Mucosa of gallbladder (tissue), 1 donor: Measurements from ENCODE around the gene HS3ST4. TPM values are rescaled to one million over a fixed set of nuclear protein-coding genes. Genes with fewer than 3 reads are reported as not detected.

ENCODE experiments used
- DNase-seq: peaks from one replicate; pipeline ENCODE4 v3.0.0-alpha.2; 2020; ENCODE audit warnings: low spot score
- total RNA-seq: library from RNA; stranded (reverse); gene quantifications from one replicate; pipeline ENCODE4 v1.2.1, GENCODE V29; 2021
- donor health status: DM: no; HTN: no; CAD: no.

Gene HS3ST4
- total RNA-seq, 1 donor from 2014 or later = 0.12 TPM

DNA sequence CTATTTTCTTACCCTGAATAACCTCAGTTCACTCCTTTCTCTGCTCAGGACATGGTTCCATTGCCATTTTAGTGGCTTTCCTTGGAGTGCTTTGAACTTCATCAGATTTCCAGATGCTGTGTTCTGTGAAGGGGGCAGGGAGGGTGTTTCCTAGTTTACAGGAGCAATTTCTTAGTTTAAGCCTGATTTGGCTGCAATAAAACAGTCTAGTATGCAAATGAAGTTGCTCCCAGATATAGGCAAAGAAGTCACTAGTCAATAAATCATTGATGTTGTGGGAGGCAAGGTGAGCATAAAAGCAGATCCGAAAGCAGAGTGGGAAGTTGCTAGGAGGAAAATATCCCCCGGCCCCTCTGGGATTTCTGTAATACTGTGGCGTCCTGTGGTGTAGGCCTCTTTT, 202.3 kb downstream of the HS3ST4 start:
- no peak for DNase-seq

DNA sequence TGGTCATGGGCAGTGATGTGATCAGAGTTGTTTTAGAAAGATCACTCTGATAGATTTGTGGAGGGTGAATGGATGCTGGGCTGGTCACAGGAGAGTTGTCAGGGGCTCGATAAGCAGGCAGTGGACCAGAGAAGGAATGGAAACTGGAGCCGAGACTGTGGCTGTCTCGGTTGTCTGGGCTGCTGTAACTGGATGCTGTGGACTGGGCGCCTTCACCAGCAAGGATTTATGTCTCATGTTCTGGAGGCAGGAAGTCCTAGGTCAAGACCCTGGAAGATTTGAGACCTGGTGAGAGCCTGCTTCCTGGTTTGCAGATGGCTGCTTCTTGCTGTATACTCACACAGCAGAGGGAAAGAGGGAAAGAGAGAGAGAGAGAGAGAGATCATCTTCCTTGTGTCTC, 203.6 kb downstream of the HS3ST4 start:
- no peak for DNase-seq

DNA sequence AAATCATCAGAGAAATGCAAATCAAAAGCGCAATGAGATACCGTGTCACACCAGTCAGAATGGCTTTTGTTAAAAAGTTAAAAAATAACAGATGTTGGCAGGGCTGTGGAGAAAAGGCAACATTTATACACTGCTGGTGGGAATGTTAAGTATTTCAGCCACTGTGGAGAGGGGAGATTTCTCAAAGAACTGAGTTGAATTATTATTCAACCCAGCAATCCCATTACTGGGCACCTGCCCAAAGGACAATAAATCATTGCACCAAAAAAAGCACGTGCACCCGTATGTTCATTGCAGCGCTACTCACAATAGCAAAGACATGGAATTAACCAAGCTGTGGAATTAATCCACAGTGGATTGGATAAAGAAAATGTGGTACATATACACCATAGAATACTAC, 204.7 kb downstream of the HS3ST4 start:
- DNase-seq = no peak

DNA sequence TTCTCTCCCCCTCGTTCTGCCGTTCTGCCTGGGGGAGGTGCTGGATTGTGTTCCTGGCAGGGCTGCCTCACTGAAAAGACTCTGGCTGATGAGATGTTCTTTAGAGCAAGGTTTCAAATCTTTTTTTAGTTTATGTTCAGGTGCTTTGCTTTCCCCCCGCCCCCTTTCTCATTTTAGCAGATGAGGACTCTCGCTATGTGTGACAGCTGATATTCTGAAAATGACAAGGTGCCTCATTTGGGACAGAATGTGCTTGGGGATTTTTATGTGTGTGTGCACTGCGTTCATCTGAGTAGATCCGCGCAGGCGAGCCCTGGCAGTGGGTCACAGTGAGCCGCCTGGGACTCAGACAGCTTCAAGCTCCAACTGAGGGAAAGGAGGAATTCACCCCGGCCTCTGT, 205.9 kb downstream of the HS3ST4 start:
- no peak for DNase-seq

DNA sequence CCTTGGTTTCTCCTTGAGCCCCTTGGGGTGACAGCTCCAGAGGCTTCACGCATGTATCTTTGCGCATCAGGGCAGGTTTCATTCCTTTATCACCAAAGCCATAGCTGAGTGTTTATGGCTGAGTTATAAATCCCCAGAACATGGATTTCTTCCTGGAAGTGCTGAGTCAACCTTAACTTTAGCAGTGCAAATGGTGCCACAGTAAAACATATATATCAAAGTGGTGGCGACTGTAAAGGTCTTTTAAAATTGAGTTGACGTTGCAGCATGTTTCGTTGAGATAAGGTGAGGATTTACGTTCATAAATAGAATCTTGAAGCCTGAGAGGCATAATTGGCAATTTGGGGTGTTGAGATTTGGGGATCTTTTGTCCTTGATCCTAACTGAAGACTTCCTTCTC, 214.1 kb downstream of the HS3ST4 start:
- DNase-seq = no peak

DNA sequence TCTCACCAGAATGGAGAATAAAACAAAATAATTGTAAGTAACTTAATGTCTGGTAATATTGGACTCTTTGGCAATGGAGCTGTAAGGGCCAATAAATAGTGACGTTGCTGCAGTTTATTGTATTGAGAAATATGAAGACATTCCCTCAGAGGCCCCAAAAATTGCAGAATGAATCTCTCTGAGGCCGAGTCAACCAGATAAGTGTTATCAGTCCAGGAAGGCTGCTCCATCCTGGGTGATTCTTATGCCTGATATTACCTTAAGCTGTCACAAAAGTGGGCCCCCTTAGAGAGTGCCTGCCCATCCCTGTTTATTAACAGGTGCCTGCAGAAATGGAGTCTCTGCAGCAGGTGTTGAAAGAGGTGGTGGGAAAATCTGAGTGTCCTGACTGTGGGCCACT, 219.2 kb downstream of the HS3ST4 start:
- no peak for DNase-seq

DNA sequence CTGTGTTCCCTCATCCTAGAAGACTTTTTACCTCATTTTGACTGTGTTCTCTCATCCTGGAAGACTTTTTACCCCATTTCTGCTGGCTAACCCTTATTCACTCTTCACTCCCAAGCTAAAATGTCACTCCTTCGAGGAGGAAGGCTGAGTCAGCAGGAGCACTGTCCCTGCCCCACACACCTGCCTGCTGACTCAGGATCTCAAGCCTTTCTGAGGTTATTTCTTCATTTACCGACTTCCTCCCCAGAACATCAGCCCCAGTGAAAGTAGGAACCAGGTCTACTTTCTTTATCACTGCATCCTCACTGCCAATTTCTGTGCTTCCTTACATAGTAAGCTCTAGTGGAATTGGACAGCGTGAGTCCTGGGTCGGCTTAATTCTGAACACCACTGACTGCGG, 220.6 kb downstream of the HS3ST4 start:
- no peak for DNase-seq

DNA sequence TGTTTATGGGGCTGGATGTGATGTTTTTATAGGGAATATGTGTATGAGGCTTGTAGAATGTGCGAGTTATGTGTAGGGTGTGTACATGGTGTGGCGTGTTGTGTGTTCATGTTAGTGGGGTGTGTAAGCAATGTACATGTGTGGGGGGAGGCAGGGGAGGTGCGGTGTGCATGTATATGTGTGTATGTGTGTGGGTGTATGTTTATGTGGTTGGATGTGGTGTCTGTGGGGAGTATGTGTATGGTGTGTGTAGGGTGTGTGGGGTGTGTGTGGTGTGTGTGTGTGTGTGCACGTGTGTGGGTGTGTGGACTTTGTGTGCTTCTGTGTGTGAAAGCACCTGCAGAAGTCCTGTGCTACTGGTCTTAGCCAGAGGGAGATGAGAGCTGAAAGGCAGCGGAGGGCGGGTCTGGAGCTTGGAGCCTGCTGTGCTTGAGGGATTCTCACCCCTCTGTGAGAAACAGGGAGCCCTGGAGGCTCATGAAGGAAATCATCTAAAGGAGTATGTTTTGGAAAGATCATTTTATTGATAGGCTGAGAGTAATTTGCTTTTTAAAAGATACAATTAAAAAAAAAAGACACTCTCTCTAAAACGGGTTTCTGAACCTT, 222.7 kb downstream of the HS3ST4 start:
- DNase-seq = no peak

DNA sequence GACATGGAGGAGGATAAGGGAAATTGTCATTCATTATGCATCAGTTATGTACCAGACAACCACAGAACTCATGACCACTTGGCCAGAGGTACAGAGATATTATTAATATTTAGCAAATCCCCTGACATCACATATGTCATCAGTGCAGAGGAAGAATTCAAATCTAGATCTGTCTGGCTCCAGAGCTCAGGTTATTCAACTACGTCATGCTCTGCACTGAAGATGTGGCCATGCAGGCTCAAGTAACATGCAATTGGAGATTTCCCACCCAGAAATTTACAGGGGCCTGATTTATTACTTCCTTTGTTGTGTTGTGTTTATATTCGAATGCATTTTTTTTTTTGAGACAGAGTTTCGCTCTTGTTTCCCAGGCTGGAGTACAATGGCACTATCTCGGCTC, 224.3 kb downstream of the HS3ST4 start:
- no peak for DNase-seq

DNA sequence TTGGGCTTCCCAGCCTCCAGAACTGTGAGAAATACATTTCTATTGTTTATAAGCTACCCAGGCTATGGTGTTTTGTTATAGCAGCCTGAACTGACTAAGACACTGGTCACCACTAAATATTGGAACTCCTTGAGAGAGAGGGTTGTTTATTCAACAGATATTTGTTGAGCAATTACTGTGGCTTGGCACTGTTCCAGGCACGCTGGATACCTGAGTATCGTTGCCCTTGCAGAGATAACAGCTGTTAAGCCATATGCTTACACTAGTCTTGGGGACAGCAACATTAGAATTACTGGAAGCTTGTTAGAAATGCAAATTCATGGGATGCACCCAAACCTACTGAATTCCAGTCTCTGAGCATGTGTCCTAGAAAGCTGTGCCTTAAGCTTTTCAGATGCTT, 230.7 kb downstream of the HS3ST4 start:
- no peak for DNase-seq

DNA sequence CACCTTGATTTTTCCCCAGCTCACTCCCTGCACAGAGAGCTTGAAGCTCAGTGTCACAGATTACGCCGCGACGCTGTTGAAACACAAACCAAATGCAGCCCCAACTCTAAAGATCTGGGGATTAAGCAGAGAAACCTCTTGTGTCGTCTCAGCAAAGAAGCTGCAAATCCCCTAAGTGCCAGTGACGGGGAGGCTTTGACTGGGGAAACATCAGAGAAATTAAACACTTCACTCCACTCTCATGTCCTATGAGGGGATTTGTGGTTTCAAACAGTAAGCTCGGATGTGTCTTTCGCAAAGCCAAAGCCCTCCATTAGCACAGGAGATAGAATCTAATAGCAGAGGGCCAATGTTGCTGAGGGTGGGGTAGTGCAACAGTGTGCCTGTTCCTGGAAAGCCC, 233.7 kb downstream of the HS3ST4 start:
- no peak for DNase-seq

DNA sequence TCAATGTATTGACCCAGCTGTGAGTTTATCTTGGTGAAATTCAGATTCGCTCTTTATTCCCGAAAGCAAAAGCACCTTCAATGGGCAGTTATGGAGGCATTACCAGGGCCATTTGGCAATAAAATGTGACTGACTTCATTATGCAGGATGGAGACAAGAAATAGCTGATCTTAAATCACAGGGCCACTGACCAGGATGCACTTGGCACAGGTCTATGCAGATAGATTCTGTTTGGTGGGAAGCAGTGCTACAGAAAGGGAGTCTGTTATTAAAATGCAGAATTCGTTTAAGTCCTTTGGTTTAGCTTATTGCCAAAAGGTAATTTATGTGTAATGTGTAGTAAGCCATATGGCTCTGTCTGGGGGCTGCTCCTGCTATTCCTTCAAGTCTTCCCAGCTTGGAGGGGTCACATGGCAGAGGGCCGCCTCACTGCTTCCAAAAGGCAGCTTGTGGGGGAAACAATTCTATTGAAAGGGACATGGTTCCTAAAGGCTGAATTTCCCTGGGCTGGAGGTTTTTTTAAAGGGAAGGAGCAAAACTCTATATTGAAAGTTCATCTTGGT, 239.8 kb downstream of the HS3ST4 start:
- no peak for DNase-seq

DNA sequence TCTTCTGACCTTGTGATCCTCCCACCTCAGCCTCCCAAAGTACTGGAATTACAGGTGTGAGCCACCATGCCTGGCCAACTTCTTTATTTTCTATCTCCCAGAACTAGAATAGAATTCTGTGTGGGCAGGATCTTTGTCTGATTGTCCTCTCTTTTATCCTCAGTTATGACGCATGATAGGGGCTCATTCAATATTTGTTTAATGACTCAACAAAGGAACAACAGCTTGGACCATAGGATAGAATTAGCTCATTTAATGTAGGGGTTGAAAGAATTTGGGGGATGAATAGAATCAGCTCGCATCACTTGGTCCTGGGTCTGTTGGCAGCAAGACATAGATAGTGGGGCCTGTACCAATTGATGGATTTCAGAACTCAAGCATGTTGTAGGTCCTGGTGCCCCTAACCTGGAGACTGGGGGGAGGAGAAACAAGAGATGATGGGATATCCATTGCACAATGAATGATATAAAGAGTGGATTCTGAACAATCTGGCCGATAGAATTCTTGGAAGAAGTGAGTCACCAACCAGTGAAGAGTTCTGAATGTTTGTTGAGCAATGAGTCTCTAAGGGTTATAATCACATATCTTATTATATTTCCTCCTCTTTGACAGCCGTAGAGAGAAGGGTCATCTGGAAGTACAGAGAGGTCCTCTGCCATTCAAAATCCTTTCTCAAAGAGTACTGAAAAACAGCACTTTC, 250.2 kb downstream of the HS3ST4 start:
- no peak for DNase-seq

DNA sequence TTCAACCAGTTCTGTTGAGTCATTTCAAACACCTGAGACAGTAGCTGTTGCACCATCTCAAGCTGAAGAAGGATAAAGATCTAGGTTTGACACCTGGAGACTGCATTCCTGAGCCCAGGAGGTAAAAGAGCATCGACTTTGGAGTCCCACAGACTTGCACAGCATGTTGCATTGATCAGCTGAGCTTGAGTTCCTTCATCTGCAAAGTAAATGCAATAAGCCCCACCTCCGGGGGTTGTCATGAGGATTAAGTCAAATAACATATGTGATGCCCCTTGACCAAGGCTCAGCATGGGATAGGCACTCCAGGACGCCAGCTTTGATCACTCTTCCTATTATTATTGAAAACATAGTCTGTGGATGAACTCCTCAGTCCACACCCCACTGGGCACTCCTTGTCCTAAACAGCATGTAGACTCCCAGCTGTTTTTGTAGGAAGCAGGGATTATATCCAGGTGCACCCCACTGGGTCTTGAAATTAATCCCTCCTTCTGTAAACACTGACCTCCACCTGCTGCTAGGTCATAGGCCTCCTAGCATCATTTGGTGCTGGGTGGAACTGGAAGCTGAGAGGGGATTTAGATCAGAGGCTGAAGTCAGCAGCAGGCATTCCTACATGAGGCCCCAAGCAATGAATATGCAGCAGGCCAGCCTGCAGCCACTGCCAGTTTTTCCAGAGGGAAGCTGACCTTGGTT, 259.0 kb downstream of the HS3ST4 start:
- no peak for DNase-seq

DNA sequence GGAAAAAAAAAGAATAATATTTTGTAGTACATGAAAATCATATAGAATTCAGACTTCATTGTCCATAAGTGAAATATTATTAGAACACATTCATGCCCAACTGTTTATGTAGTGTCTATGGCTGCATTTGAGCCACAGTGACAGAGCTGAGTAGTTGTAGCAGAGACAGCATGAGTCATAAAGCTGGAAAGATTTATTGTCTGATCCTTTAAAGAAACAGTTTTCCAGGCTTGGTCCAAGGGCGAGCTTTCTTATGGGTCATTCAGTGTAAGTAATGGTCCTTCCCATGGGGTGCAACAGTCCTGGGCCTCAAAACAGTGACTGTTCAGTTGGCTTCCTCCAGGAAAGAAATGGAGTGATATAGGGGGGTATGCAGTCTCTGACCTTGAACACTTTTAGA, 260.2 kb downstream of the HS3ST4 start:
- no peak for DNase-seq

DNA sequence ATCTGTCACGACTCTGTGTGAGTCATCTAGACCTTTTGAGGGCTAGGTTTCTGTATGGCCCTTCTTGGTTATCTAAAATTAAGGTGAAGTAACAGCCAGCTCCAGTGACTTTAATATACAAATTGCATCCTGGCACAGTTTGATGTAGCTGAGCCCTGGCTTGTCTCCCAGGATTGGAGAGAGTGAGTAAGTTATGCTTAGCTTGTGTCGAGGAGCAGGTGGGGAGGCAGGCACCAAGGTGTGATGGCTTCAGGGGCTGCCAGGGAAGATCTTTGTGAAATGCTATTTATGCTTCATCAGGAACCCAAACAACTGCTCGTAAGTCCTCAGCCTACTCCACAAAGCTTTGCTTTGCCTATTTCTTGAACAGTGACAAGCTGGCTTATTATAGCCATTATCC, 261.2 kb downstream of the HS3ST4 start:
- DNase-seq = no peak

DNA sequence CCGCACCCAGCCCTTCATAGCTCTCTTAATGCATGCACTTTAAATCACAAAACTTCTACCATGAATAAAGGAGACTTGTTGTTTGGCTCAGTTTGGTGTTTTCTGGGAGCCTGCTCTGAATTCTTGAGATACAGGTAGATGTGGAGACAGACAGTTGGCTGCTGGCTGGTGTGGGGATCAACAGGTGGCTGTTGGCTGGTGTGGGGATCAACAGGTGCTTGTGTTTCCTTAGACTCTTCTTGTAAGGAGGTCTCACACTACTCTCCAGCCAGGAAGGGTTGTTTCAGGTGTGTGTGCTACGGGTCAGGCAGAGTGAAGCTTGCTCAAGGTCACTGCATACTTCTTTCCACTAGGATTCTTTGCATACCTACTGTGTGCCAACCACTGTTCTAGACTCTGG, 265.9 kb downstream of the HS3ST4 start:
- no peak for DNase-seq

DNA sequence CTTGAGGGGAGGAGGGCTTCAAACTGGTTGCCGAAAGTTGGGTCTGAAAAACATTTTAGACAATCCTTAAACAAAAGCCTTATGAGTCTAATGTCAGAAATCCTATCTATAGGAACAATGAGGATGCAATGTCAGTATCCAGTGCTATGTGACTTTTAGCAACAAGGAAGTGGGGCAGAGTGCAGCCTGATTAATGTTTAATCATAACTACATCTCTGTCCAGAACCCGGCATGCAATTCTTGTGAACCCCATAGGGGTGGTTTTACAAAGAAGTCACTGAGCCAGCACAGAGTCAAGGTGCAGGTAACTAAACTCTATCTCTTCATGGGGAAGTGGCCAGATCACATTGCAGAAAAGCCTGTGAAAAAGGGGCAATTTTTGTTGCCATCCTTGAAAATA, 267.5 kb downstream of the HS3ST4 start:
- peak; percentile 10 for DNase-seq

DNA sequence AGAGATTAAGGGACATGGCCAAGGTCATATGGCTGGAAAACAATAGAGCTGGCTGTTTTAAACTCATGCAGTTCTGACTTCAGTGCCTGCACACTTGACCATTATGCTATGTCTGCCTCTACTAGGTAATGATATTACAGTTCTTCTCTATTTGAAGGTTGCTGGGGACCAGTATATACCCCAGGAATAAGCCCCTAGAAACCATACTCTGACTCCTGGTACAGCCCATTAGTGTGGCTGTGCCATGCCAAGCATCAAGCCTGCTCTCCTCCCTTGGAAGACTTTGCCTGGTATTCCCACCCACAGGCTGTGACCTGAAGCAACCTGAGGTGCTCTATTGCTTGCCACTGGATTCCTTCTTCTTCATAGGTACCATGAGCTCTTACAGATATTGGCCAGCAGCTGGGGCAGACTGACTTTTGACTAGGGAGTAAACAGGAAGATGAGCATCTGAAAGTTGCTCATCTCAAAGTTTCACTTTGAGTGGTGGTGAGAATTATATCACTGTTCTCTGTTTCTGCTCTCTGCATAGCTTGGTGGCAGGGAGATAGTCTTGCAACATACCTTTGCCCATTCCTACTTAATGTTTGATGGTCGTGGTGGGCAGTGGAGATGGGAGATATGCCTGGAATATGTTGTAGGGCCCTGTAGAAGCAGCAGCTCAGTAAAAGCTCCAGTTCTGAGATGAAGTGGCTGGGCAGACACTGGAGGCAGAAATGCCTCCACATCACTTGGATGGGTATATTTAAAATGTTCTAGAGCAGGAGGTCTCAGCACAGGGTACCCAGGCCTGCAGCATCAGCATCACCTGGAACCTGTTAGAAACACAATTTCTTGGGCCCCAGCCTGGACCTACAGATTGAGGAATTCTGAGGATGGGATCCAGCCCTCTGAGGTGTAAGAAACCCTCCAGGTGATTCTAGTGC, 274.7 kb downstream of the HS3ST4 start:
- no peak for DNase-seq

DNA sequence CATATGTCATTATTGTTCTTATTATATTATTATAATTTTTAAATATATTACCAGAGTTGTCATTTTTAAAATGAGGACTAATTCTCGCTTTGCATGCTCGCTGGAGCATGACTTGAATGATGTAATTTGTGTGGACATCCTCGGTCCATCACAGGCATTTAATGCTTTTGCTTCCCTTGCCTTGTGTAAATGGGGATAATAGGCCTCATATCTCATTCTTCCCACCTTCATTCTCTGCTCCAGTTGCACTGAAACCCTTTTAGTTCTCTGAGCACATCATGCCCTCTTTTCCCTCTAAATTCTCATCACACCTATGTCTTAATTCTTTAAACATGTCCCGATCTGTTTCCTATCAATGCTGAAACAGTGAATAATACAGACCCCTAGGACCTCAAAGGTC, 285.4 kb downstream of the HS3ST4 start:
- DNase-seq = no peak

DNA sequence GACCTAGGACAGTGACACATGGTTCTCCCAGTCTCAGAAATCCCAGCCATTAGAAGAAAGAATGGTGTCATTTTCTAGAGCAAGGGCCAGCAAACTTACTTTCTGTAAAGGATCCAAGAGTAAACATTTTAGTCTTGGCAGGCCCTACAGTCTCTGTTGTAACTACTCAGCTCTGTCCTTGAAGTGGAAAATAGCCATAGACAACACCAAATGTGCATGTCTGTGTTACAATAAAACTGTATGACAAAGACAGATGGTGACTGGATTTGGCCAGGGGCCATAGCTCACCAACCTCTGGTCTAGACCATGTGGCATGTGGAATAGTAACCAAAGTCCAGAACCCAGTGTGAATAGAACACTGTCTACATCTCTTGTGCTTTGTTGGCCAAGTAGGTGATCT, 286.5 kb downstream of the HS3ST4 start:
- DNase-seq = no peak

DNA sequence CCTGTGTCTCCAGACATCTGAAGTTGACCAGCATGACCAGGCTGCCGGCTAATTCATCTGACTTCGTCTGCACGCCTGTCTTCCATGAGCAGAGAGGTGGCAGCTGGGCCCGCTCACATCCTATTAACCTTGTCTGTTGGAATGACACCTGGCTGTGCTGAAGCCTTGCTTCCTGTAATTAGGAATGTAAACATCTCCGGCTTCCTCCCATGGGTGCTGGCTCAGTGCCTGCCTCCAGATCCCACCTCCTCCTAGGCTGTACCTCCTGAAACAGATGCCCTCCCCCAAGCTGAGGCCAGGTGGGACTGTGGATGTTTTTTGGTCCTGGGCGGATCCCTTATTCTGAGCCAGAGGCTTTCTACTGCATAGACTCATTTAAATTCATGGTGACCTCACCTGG, 296.3 kb downstream of the HS3ST4 start:
- DNase-seq = no peak
